HCT116 (cell line): ENCODE data around the gene NUMB. TPM values are rescaled to one million over a fixed set of nuclear protein-coding genes. Genes with fewer than 3 reads are reported as not detected.

Experiments used
- ATAC-seq: fragments of 200-7000 bp; cut with Tn5 transposase; 2 replicates; pipeline ENCODE4 v1.9.1; 2020; ENCODE audit warnings: mild to moderate bottlenecking, moderate library complexity
- BruUV-seq: library from RNA; stranded (reverse); fragments of 400-500 nt; replicated peaks from 2 replicates; lab custom pipeline; 2021; lab: Mats Ljungman, UMichigan
- CTCF ChIA-PET: fragments of 300-600 bp; sonication (Branson Sonifier 250); formaldehyde crosslinking; loops from one replicate; lab custom pipeline; 2021; ENCODE audit warnings: antibody characterized with exemption; lab: Charles Lee
- POLR2A ChIA-PET: fragments of 300-600, 350-600 bp; sonication (Branson Sonifier 250); formaldehyde crosslinking; loops from one replicate; lab custom pipeline; 2021; ENCODE audit warnings: antibody characterized with exemption; lab: Charles Lee
- RAD21 ChIA-PET, 2 experiments: fragments of 300-600 bp; sonication (Branson Sonifier 250); formaldehyde crosslinking; loops; one replicate each; lab custom pipeline; 2023; ENCODE audit warnings: low total read pairs in 2 of 2; ENCODE audit not compliant: uncharacterized antibody in 2 of 2, unreplicated experiment in 2 of 2, low non-redundant PET in 1 of 2; lab: Charles Lee
- DNase-seq: peaks from one replicate; pipeline ENCODE4 v3.0.0-alpha.2; 2010; ENCODE audit warnings: low read depth, low spot score
- H2AFZ ChIP-seq: fragments of 200-600 bp; shearing (Covaris generic), sonication (generic); 2 replicates; pipeline ENCODE4 v1.6.1; 2017; ENCODE audit warnings: low read depth, mixed run types, mixed read lengths, antibody characterized with exemption, low read length; ENCODE audit not compliant: poor library complexity, severe bottlenecking
- H3K27ac ChIP-seq: 2 replicates; pipeline ENCODE4 v1.5.1; 2012; ENCODE audit warnings: low read depth, low read length
- H3K27me3 ChIP-seq: fragments of 200-600 bp; sonication (generic); 2 replicates; pipeline ENCODE4 v1.6.1; 2016; ENCODE audit warnings: mixed run types, low read length, mixed read lengths; ENCODE audit not compliant: insufficient read depth
- H3K36me3 ChIP-seq, 2 experiments: fragments of 200-500 bp in 1 of 2; fragments of 200-600 bp in 1 of 2; sonication (Bioruptor generic) in 1 of 2; sonication (generic) in 1 of 2; 2 replicates each; pipeline versions ENCODE4 v1.5.1 to v1.6.1; 2014 to 2016; ENCODE audit warnings: low read length in 2 of 2, inconsistent platforms in 1 of 2, mixed read lengths in 1 of 2, mixed run types in 1 of 2; ENCODE audit not compliant: insufficient read depth in 2 of 2, control insufficient read depth in 1 of 2
- H3K4me1 ChIP-seq, 2 experiments: fragments of 200-600 bp in 1 of 2; sonication (generic) in 1 of 2; 2 replicates each; pipeline versions ENCODE4 v1.5.1 to v1.6.1; 2012 to 2017; ENCODE audit warnings: low read length in 2 of 2, inconsistent platforms in 1 of 2, mild to moderate bottlenecking in 1 of 2, mixed read lengths in 1 of 2, mixed run types in 1 of 2, moderate library complexity in 1 of 2; ENCODE audit not compliant: insufficient read depth in 2 of 2, control insufficient read depth in 1 of 2
- H3K4me2 ChIP-seq: fragments of 200-600 bp; sonication (generic); 2 replicates; pipeline ENCODE4 v1.6.1; 2017; ENCODE audit warnings: mixed run types, low read length, mixed read lengths
- H3K4me3 ChIP-seq, 2 experiments: fragments of 200-600 bp in 1 of 2; sonication (generic) in 1 of 2; replicated peaks in 1 of 2; 2 replicates each; pipeline ENCODE4 v1.5.1; 2011 to 2016; ENCODE audit warnings: low read length in 2 of 2, control low read depth in 1 of 2, low read depth in 1 of 2, mild to moderate bottlenecking in 1 of 2, mixed read lengths in 1 of 2, mixed run types in 1 of 2
- H3K79me2 ChIP-seq: fragments of 200-600 bp; sonication (generic); 2 replicates; pipeline ENCODE4 v1.6.1; 2017; ENCODE audit warnings: mild to moderate bottlenecking, mixed run types, low read length, moderate library complexity, mixed read lengths; ENCODE audit not compliant: insufficient read depth
- H3K9ac ChIP-seq: fragments of 200-600 bp; sonication (generic); 2 replicates; pipeline ENCODE4 v1.6.1; 2016; ENCODE audit warnings: low read length, mixed read lengths
- H3K9me2 ChIP-seq: fragments of 200-600 bp; sonication (generic), shearing (Covaris generic); 2 replicates; pipeline ENCODE4 v1.6.1; 2017; ENCODE audit warnings: mixed run types, mild to moderate bottlenecking, moderate library complexity; ENCODE audit not compliant: insufficient read depth
- H3K9me3 ChIP-seq, 2 experiments: fragments of 200-500 bp in 1 of 2; fragments of 200-600 bp in 1 of 2; sonication (Bioruptor generic) in 1 of 2; sonication (generic) in 1 of 2; 2 replicates each; pipeline ENCODE4 v1.6.1; 2014 to 2017; ENCODE audit warnings: low read length in 2 of 2, mixed read lengths in 2 of 2, inconsistent platforms in 1 of 2, low read depth in 1 of 2, mild to moderate bottlenecking in 1 of 2, mixed run types in 1 of 2, moderate library complexity in 1 of 2; ENCODE audit not compliant: control insufficient read depth in 1 of 2, insufficient read depth in 1 of 2
- H4K20me1 ChIP-seq: fragments of 200-600 bp; sonication (generic), shearing (Covaris generic); 2 replicates; pipeline ENCODE4 v1.6.1; 2017; ENCODE audit warnings: mixed run types, mild to moderate bottlenecking, moderate library complexity; ENCODE audit not compliant: insufficient read depth
- ATF3 ChIP-seq: IDR thresholded peaks from 2 replicates; pipeline ENCODE4 v1.6.1; 2012
- CEBPB ChIP-seq: IDR thresholded peaks from 2 replicates; pipeline ENCODE4 v1.6.1; 2012; ENCODE audit warnings: low read depth
- CTCF ChIP-seq, 3 experiments: fragments of 200-600 bp in 1 of 3; sonication (generic) in 1 of 3; IDR thresholded peaks in 2 of 3; conservative IDR thresholded peaks in 1 of 3; 2 replicates each; pipeline ENCODE4 v1.5.1; 2012 to 2017; ENCODE audit warnings: low read depth in 2 of 3, low read length in 2 of 3, antibody characterized with exemption in 1 of 3, borderline replicate concordance in 1 of 3, control low read depth in 1 of 3, mild to moderate bottlenecking in 1 of 3, mixed read lengths in 1 of 3, mixed run types in 1 of 3, moderate library complexity in 1 of 3; ENCODE audit not compliant: insufficient read depth in 1 of 3
- EGR1 ChIP-seq: IDR thresholded peaks from 2 replicates; pipeline ENCODE4 v1.6.1; 2012; ENCODE audit warnings: low read depth
- ELF1 ChIP-seq: IDR thresholded peaks from 2 replicates; pipeline ENCODE4 v1.6.1; 2012; ENCODE audit warnings: low read depth, borderline replicate concordance
- EZH2 ChIP-seq: fragments of 200-600 bp; sonication (generic); IDR thresholded peaks from 2 replicates; pipeline ENCODE4 v1.6.1; 2017; ENCODE audit warnings: antibody characterized with exemption, mixed run types
- EZH2phosphoT487 ChIP-seq: fragments of 200-600 bp; IDR thresholded peaks from 2 replicates; pipeline ENCODE4 v1.6.1; 2018; ENCODE audit warnings: antibody characterized with exemption, borderline replicate concordance
- FOSL1 ChIP-seq: IDR thresholded peaks from 2 replicates; pipeline ENCODE4 v1.6.1; 2012; ENCODE audit warnings: low read depth
- JUND ChIP-seq: IDR thresholded peaks from 2 replicates; pipeline ENCODE4 v1.6.1; 2012
- MAX ChIP-seq: IDR thresholded peaks from 2 replicates; pipeline ENCODE4 v1.6.1; 2012
- POLR2AphosphoS5 ChIP-seq: IDR thresholded peaks from 2 replicates; pipeline ENCODE4 v1.6.1; 2011; ENCODE audit warnings: mild to moderate bottlenecking, low read depth, low read length, moderate library complexity
- RAD21 ChIP-seq: IDR thresholded peaks from 2 replicates; pipeline ENCODE4 v1.6.1; 2012; ENCODE audit warnings: low read depth, mild to moderate bottlenecking
- REST ChIP-seq: IDR thresholded peaks from 2 replicates; pipeline ENCODE4 v1.6.1; 2012; ENCODE audit warnings: low read depth
- SP1 ChIP-seq: IDR thresholded peaks from 2 replicates; pipeline ENCODE4 v1.6.1; 2012; ENCODE audit warnings: low read depth
- YY1 ChIP-seq: IDR thresholded peaks from 2 replicates; pipeline ENCODE4 v1.6.1; 2011; ENCODE audit warnings: low read length, low read depth, moderate library complexity, mild to moderate bottlenecking; ENCODE audit not compliant: insufficient replicate concordance; ENCODE audit errors: extremely low read depth
- ZBTB33 ChIP-seq: IDR thresholded peaks from 2 replicates; pipeline ENCODE4 v1.6.1; 2011; ENCODE audit warnings: mild to moderate bottlenecking, low read length, moderate library complexity; ENCODE audit not compliant: insufficient replicate concordance; ENCODE audit errors: extremely low read depth
- ZFX ChIP-seq: fragments of 450-650 bp; IDR thresholded peaks from 2 replicates; pipeline ENCODE4 v1.6.1; 2017
- ZNF274 ChIP-seq: fragments of 200-500 bp; sonication (Bioruptor generic); IDR thresholded peaks from 2 replicates; pipeline ENCODE4 v1.6.1; 2014; ENCODE audit warnings: mild to moderate bottlenecking, low read depth, low read length, inconsistent platforms
- intact Hi-C: fragments of 100-400 bp; cut with micrococcal nuclease; formaldehyde crosslinking; loops from 2 replicates; pipeline ENCODE4 v1.10.0; 2022
- total RNA-seq: library from RNA; stranded (reverse); gene quantifications from one replicate; pipeline ENCODE4 v1.2.1, GENCODE V29; 2021; ENCODE audit not compliant: unreplicated experiment

The NUMB gene
- total RNA-seq, 1 experiment from 2014 or later = 43.0 TPM

GRCh38 chr14:73311708-73312030 lies 146.7 kb downstream of the NUMB start:
- no TSS peak for BruUV-seq
- intact Hi-C loops = no loop called here

More at GRCh38 chr14:73311708-73312030, 146.7 kb downstream of the NUMB start:
- Histone ChIP-seq H3K4me3 (no peak overlapping the region), H3K4me1 (peaks cover 0 to 5% of the 10 kb centered on the region in 2 experiments; a peak in 2 of 4 replicates), H3K79me2 (no peaks in the 10 kb centered on the region), H3K9me2 (no peaks in the 10 kb centered on the region), H3K36me3 (no peaks in the 10 kb centered on the region), H2AFZ (no peak overlapping the region), H4K20me1 (no peaks in the 10 kb centered on the region), H3K4me2 (peak overlapping the region; percentile 3; the same call in 1 of the 2 replicates), H3K27ac (no peak overlapping the region), H3K9ac (no peak overlapping the region), H3K9me3 (no peaks in the 10 kb centered on the region), H3K27me3 (no peaks in the 10 kb centered on the region)
- no peak for TF ChIP-seq ELF1
- no peak for TF ChIP-seq MAX
- TF ChIP-seq FOSL1 = no peak
- TF ChIP-seq SP1 = no peak
- no peak for TF ChIP-seq EGR1
- TF ChIP-seq CTCF (IDR thresholded peaks at IDR 0.05 in 2 of 3, conservative IDR thresholded peaks at IDR 0.05 in 1 of 3; ENCODE audit: borderline replicate concordance in 1 of 3, insufficient read depth in 1 of 3, low read depth in 2 of 3, low read length in 2 of 3) = no peak
- no peak for TF ChIP-seq EZH2phosphoT487
- no peak for TF ChIP-seq JUND
- no peak for TF ChIP-seq ZNF274
- no peak for TF ChIP-seq POLR2AphosphoS5
- TF ChIP-seq REST = no peak
- no peak for TF ChIP-seq EZH2
- TF ChIP-seq ZBTB33 = no peak
- no peak for TF ChIP-seq YY1
- no peak for TF ChIP-seq RAD21
- TF ChIP-seq ZFX = no peak
- TF ChIP-seq ATF3 = no peak
- no peak for TF ChIP-seq CEBPB
- ChIA-PET RAD21 (no interaction called here), POLR2A (no interaction called here), CTCF (interaction anchor here (1.9 kb wide), 1 partner anchor 16 kb away, joined by 15 read pairs; no protein-coding TSS in a partner anchor)
- DNase-seq (no peak), ATAC-seq (no peak)
